NCI-H146 (cell line): ENCODE results near the gene RIT2.
"Not testable (repeated sequence)": the region's sequence is repeated elsewhere in the genome, so short reads cannot be mapped to it uniquely, and the experiment has no call there.

Source experiments
- DNase-seq: peaks from one replicate; lab custom pipeline; 2025; lab: John Stamatoyannopoulos, UW

Gene RIT2

DNA sequence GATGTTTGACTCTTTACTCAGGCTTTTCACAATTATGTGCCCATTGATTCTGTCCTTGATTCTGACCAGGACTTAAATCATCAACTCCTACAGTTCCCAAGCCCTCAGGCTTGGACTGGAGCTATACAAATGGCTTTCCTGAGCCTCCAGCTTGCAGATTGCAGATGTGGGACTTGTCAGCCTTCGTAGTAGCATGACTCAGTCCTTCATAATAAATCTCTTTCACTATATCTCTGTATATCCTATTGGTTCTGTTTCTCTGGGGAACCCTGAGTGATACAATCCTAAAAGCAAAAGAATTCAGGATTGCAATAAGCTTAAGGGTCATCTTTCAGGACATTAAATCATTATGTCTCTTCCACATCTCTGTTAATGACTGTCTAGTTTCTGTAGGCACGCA is 356.6 kb downstream of the RIT2 start:
- no peak for DNase-seq

DNA sequence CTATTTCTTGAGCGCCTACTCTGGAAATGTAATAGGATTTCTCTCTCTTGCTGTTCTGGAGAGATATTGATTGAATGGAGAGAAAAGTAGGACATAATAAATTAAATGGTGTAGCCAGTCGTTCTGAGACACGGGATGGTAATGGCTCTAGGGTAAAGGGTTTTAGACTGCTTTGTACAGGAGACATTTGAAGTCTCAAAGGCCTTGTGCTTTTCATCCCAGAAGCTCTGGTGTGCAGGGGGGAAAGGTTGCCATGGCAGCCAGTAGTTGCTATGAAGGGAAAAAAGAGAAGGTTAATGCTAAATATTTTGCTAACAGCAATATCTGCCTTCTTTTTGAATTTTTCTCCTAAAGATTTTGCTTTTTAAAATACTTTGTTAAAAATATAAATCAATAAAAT is 359.3 kb downstream of the RIT2 start:
- no peak for DNase-seq

DNA sequence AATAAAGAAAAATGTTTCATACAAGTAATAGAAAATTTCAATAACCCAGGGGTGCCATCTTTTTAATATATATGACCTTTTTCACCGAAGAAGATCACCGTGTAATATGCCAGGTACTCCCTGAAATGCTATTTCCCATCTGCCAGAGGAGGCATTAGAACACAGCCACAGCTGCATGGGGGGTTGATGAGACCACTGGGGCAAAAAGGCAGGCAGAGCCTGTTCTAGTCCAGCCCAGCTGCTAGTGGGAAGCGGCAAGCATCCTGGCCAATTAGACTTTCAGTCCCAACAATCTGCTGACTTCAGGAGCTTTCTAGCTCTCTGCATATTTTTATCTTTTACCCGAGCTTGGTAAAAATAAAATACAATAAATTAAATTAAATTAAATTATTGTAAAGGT is 362.6 kb downstream of the RIT2 start:
- no peak for DNase-seq

DNA sequence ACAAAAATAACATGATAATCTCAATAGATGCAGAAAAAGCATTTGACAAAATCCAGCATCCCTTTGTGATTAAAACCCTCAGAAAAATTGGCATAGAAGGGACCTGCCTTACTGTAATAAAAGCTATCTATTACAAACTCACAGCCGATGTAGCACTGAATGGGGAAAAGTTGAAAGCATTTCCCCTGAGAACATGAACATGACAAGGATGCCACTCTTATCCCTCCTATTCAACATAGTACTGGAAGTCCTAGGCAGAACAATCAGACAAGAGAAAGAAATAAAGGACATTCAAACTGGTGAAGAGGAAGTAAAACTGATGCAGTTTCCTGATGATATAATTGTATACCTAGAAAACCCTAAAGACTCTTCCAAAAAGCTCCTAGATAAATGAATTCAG is 368.7 kb downstream of the RIT2 start:
- no peak for DNase-seq

DNA sequence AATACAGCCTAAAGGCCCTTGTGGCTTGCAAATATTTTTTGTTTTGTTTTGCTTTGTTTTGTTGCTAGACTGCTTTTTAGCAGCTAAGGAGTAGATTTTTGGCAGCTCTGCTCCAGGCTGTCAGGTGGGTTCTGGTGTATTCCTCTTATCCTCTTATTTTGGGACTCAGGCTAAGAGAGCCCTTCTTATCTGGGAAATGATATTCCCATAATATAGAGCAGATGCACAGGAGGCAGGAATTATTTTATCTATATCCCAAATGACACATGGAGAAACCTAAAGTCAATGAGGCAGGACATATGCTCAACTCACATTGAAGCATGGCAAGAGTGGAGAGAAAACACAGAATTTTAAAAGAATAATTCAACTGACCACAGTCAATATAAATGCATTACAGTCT is 369.6 kb downstream of the RIT2 start:
- no peak for DNase-seq

DNA sequence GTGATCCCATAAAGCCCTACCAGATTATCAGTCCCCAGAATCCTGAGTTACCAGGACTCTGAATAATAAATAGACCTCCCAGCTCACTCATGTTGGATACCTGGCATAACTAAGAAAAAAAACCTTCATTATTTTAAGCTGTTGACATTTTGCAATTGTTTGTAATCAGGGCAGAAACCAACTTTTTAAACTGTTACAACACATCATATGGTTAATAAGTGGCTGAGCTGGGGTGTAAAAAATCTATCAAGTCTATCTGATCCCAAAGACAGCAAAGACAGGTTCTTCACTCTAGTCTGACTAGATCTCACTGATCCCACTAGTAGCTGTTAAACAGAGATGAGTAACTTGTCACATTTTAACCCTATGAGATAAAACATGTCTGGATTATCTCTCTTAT is 370.3 kb downstream of the RIT2 start:
- DNase-seq = no peak

DNA sequence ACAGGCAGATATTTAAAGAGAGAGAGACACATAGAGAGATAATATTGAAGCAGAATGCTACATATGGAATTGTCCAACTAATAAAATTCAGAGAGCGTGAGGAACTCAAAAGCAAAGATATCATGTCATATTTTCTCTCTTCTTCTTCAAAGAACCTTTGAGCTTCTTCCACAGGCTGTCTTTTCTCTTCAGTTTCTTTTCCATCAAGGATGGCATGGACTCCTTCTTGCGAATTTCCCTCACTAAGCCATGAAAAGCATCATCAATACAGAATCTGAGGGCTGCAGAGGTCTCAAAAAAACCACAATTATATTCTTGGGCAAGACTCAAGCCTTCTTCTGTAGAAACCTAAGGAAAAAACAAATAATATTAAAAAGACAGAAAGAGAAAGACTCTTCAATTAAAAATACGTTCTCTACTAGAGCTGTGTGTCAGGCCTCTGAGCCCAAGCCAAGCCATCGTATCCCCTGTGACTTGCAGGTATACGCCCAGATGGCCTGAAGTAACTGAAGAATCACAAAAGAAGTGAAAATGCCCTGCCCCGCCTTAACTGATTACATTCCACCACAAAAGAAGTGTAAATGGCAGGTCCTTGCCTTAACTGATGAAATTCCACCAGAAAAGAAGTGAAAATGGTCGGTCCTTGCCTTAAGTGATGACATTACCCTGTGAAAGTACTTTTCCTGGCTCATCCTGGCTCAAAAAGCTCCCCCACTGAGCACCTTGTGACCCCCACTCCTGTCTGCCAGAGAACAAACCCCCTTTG is 371.9 kb downstream of the RIT2 start:
- no peak for DNase-seq

DNA sequence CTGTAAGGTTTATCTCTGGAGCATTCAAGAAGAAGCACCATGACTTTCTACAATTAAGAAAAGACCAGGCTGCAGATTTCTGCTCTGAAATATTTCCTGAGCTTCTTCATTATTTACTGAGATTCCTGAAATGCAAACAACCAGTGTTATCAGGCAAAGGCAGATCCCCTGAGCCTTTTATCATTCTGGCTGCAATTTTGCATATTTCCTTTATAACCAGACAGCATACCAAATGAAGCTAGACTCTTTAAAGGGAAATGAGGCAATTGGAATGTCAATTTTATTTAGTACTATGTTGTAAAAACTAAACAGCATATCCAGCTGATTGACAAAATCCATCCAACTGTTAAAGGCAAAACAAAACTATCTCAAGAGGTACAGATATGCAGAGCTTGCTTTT is 372.5 kb downstream of the RIT2 start:
- DNase-seq = no peak

DNA sequence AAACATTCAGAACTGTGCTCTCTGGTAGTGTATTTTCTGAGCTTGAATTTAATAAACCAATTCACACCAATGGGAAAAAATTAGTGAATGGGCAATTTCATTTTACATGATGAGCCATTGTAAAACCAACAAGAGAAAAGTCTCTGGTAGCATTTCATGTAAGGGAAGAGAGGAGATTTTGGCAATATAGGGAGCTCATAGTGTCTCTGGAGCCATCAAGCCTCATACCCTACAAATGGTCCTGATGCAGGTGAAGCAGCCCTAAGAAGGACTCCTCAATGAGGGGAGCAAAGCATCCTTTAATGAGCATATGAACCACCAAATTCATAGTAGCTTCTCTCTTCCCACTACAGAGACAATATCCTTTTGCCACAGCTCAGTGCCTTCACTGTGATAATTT is 373.0 kb downstream of the RIT2 start:
- no peak for DNase-seq

DNA sequence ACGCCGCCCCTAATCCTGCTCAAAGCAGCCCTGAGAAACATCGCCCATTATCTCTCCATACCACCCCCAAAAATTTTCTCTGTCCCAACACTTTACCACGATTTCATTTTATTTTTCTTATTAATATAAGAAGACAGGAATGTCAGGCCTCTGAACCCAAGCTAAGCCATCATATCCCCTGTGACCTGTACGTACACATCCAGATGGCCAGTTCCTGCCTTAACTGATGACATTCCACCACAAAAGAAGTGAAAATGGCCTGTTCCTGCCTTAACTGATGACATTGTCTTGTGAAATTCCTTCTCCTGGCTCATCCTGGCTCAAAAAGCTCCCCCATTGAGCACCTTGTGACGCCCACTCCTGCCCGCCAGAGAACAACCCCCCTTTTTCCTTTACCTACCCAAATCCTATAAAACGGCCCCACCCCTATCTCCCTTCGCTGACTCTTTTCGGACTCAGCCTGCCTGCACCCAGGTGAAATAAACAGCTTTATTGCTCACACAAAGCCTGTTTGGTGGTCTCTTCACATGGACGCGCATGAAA is 373.6 kb downstream of the RIT2 start:
- DNase-seq = not testable (repeated sequence)

DNA sequence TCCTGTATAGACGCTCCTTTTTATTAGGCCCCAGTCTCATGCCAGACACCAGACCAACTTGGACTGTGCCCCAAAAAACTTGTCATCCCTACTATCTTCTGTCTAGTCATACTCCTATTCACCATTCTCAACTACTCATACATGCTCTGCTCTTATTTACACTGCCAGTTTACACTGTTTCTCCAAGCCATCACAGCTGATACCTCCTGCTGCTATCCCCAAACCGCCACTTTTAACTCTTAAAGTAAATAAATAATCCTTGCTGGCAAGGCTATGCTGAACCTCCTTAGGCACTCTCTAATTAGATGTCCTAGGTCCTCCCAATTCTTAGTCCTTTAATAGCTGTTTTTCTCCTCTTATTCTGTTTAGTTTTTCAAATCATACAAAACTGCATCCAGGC is 374.2 kb downstream of the RIT2 start:
- peak; percentile 55 for DNase-seq

DNA sequence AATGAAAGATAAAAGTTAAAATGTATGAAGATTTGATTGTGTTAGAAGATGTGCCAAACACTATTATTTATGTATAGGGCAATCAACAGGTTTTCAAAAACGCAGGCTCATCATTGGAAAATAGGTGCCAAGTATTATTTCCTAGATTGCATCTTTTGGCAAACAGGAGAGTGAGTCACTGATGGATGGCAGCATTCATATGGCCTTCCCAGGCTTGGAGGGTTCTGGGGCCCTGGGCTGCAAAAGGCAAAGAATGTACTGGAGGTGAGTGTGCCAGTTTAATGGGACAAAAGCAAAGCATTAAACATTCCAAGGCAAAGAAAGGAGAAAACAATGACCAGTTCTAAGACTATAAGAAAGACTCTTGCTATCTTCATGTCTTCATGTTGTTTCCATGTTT is 379.4 kb downstream of the RIT2 start:
- DNase-seq = no peak

DNA sequence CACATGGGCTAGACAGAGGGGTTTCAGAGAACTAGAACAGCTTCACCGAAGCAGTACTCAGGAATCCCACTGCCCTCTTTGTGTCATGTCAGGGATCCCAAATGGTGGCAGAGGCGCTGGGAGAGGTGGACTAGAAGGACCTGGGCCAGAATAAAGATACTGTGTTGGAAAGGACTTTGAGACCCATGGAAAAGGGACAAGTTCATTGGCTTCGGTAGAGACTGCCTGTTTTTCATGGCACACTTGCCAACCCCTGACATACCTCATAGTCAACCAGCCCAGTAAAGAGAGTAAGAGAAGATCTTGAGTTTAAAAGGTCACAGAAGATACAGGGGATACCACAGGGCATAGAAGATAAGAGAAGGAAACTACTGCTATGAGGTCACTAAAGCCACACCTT is 381.0 kb downstream of the RIT2 start:
- DNase-seq = no peak

DNA sequence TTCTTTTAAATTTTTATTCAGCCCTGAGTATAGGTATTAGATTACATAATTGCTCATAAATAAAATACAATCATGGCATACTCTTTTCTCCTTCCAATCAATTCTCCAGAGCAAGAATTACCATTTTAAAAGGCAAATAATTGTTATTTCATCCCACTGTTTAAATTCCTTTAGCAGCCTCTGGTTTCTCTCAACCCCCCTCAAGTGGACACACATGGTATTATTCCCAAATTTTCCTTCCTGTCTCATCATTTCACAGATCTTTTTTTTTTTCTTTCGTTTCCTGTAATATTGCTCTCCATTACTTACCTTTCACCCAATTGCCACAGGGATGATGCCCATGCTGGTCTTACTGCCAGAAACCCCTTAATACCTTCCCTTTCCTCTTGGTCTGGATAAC is 385.2 kb downstream of the RIT2 start:
- peak; percentile 50 for DNase-seq

DNA sequence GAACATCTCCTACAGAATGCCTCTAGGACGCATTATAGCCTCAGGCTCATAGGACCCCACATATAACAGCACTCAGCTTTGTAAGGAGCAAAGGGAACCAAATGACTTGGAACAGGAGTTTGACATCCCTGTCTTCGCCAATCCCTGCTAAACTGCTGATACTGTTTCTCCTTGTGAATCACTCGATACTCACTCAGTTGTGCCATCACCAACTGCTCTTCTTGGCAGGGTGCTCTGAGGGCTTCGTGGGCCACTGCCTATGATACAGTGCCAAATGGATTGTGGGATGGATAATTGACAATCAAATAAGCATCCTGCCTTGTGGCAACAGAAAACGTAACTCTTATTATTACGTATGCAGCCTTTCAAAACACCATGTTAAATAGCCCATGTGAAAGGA is 396.3 kb downstream of the RIT2 start:
- no peak for DNase-seq

DNA sequence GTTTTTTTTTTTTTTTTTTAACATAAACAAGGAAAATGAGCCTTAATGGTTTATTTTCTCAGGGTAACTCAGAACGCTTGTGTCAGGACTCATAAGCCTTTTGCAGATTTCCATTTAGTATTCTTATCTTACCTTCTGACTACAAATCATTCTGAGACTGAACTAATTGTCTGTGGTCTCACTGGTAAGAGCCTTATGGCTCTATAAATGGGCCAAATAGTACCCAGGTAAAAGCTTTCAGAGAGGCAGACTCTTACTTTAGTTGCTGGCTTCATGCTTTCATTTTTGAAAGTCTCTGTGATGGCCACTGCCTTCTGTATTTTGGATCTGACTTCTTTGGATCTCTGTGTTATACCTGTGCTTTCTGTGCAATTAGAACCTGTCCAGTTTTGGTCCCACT is 403.4 kb downstream of the RIT2 start:
- no peak for DNase-seq

DNA sequence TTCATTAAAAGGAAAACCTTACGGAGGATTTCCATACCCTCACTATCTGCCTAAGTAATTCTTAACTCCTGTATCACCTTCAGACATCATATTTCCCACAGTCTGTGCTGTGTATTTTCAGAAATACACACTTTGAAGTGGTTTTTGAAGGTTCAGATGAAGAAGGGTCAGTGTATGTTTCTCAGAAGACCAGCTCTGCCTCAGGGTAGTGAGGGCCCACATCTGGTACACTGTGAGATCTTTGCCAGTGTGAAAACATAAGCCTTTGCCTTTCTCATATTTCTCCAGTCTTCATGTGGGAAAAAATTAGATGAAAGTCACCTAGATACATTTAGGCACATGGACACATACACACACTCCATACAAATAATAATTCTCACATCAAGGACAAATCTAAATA is 408.4 kb downstream of the RIT2 start:
- peak; percentile 58 for DNase-seq

DNA sequence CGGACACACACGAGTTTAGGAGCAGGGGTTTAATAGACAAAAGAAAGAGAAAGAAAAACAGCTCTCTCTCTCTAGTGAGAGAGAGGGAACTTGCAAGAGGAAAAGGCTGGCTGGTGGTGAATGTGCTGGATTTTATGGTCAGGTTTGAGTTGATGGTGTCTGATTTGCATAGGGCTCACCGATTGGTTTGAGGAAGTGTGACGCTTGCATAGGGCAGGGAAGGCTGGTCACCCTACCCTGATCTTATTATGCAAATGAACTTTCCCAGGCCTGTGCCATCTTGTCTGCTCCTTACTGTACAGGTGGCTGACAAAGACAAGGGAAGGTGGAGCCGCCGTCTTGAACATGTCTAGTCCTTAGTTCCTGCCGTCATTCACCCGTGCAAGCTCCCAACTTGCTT is 408.9 kb downstream of the RIT2 start:
- peak; percentile 100 for DNase-seq

DNA sequence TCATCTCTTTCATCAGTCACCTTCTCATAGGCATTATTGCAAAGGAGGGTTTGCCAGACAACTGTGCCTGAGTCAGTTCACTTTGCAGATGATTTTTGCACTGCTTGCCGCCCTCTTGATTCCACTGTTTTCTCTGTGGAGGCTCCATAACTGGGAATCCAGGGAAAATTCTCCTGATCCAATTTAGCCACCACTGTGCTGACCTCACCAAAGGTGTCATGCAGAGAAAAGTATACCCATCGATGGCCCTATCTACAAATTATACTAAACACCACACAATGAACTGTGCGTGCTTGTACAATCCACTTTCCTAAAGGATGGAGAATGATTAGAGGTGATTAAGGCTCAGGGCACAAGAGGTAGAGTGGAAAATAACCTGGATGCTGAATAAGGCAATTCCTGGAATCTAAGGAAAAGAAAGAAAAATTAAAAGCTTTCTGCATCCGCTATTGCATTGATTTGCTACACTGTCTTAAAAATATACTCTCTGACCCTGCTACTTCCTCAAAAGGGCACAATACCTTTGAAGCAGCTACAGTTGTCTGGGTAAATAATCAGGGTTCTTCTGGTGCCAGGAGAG is 409.4 kb downstream of the RIT2 start:
- DNase-seq = peak; percentile 97
